ENCODE data around the gene NLRP5.
A peak's percentile ranks its signal among the peaks of the same experiment; 100 is the strongest.
"Not testable (repeated sequence)": the region's sequence is repeated elsewhere in the genome, so short reads cannot be mapped to it uniquely, and the experiment has no call there.

NLRP5 gene

GRCh38 chr19:56079609-56080008 is 93.0 kb downstream of the NLRP5 start:
- ATAC-seq: no peak

GRCh38 chr19:56080669-56081401 is 94.3 kb downstream of the NLRP5 start:
- peak; percentile 7 to 57 for ATAC-seq

GRCh38 chr19:56083668-56084067 is 97.1 kb downstream of the NLRP5 start:
- no peak for ATAC-seq

- ATAC-seq: no peak
These were observed 98.4 kb downstream of the NLRP5 start for GRCh38 chr19:56084835-56085536.

- no peak for ATAC-seq
These were observed 99.1 kb downstream of the NLRP5 start for GRCh38 chr19:56085571-56086275.

- no peak for ATAC-seq
These were observed 100.3 kb downstream of the NLRP5 start for GRCh38 chr19:56086671-56087430.

- no peak for ATAC-seq
These were observed 101.3 kb downstream of the NLRP5 start for GRCh38 chr19:56087647-56088496.

- no peak for ATAC-seq
These were observed 102.1 kb downstream of the NLRP5 start for GRCh38 chr19:56088497-56089215.

- no peak for ATAC-seq
These were observed 102.8 kb downstream of the NLRP5 start for GRCh38 chr19:56089344-56089743.

GRCh38 chr19:56091066-56091490 is 104.5 kb downstream of the NLRP5 start:
- ATAC-seq: no peak

- no peak for ATAC-seq
These were observed 105.4 kb downstream of the NLRP5 start for GRCh38 chr19:56091751-56092546.

- no peak for ATAC-seq
These were observed 106.4 kb downstream of the NLRP5 start for GRCh38 chr19:56092685-56093631.

- ATAC-seq: no peak
These were observed 107.9 kb downstream of the NLRP5 start for GRCh38 chr19:56094449-56094848.

- no peak for ATAC-seq
These were observed 110.1 kb downstream of the NLRP5 start for GRCh38 chr19:56096665-56097064.

- no peak for ATAC-seq
These were observed 110.7 kb downstream of the NLRP5 start for GRCh38 chr19:56097306-56097705.

GRCh38 chr19:56097776-56098175 is 111.2 kb downstream of the NLRP5 start:
- no peak for ATAC-seq

- ATAC-seq: not testable (repeated sequence)
These were observed 111.7 kb downstream of the NLRP5 start for GRCh38 chr19:56098237-56098636.

- no peak for ATAC-seq
These were observed 112.4 kb downstream of the NLRP5 start for GRCh38 chr19:56098731-56099568.
